HuH-7 (cell line): ENCODE measurements around the gene MGAT5B.

Source experiments
- DNase-seq: peaks from one replicate; pipeline ENCODE4 v3.0.0; 2011; ENCODE audit warnings: low spot score

MGAT5B gene

GRCh38 chr17:76880268-76880667 lies 12.1 kb downstream of the MGAT5B start:
- DNase-seq = no peak

GRCh38 chr17:76880971-76881370 lies 12.8 kb downstream of the MGAT5B start:
- DNase-seq = no peak

GRCh38 chr17:76881408-76881807 lies 13.2 kb downstream of the MGAT5B start:
- DNase-seq = no peak

GRCh38 chr17:76881966-76882365 lies 13.8 kb downstream of the MGAT5B start:
- DNase-seq = no peak

GRCh38 chr17:76883744-76884525 lies 15.7 kb downstream of the MGAT5B start:
- no peak for DNase-seq

- DNase-seq = no peak
Observed at GRCh38 chr17:76884995-76885893, 17.0 kb downstream of the MGAT5B start.

- DNase-seq = no peak
Observed at GRCh38 chr17:76885894-76886290, 17.7 kb downstream of the MGAT5B start.

GRCh38 chr17:76886395-76886794 lies 18.2 kb downstream of the MGAT5B start:
- DNase-seq = no peak

- DNase-seq = no peak
Observed at GRCh38 chr17:76887802-76888201, 19.6 kb downstream of the MGAT5B start.

GRCh38 chr17:76888661-76889060 lies 20.5 kb downstream of the MGAT5B start:
- no peak for DNase-seq

- no peak for DNase-seq
Observed at GRCh38 chr17:76889323-76889722, 21.1 kb downstream of the MGAT5B start.

- DNase-seq = no peak
Observed at GRCh38 chr17:76892329-76892728, 24.1 kb downstream of the MGAT5B start.

- no peak for DNase-seq
Observed at GRCh38 chr17:76893623-76894334, 25.6 kb downstream of the MGAT5B start.

GRCh38 chr17:76894842-76895241 lies 26.6 kb downstream of the MGAT5B start:
- no peak for DNase-seq

GRCh38 chr17:76897023-76897422 lies 28.8 kb downstream of the MGAT5B start:
- no peak for DNase-seq

- no peak for DNase-seq
Observed at GRCh38 chr17:76899414-76899813, 31.2 kb downstream of the MGAT5B start.

- no peak for DNase-seq
Observed at GRCh38 chr17:76900723-76901122, 32.5 kb downstream of the MGAT5B start.

GRCh38 chr17:76901542-76902197 lies 33.5 kb downstream of the MGAT5B start:
- no peak for DNase-seq

- no peak for DNase-seq
Observed at GRCh38 chr17:76902476-76902875, 34.3 kb downstream of the MGAT5B start.

GRCh38 chr17:76903631-76904030 lies 35.4 kb downstream of the MGAT5B start:
- no peak for DNase-seq

GRCh38 chr17:76904116-76904515 lies 35.9 kb downstream of the MGAT5B start:
- no peak for DNase-seq

- DNase-seq = no peak
Observed at GRCh38 chr17:76905036-76905435, 36.8 kb downstream of the MGAT5B start.
